Measurements from ENCODE around the gene HMGB1. TPM values are rescaled to one million over a fixed set of nuclear protein-coding genes. Genes with fewer than 3 reads are reported as not detected.
"Not testable (repeated sequence)": the region's sequence is repeated elsewhere in the genome, so short reads cannot be mapped to it uniquely, and the experiment has no call there.

HMGB1 gene
- total RNA-seq, 1 donor from 2014 or later, result 856 TPM

DNA sequence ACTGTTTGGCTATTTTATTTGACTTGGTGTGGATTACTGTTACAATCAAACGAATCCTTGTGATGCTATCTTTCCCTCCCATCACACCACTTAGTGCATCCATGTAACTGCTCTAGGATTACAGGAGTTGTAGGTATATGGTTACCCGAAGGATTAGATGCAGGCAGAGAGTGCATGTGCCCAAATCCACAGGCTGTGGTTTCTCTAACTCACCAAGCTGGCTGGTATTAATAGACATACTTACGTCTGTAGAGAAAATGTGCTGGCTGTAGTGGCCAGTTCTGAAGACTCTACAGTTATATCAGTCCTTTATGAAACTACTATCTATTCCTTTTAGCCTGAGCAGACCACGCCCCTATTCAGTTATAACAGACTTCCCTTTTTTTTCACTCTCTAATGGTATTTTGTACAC is 1.1 kb upstream of the HMGB1 start:
- TF ChIP-seq, protein P1, sequence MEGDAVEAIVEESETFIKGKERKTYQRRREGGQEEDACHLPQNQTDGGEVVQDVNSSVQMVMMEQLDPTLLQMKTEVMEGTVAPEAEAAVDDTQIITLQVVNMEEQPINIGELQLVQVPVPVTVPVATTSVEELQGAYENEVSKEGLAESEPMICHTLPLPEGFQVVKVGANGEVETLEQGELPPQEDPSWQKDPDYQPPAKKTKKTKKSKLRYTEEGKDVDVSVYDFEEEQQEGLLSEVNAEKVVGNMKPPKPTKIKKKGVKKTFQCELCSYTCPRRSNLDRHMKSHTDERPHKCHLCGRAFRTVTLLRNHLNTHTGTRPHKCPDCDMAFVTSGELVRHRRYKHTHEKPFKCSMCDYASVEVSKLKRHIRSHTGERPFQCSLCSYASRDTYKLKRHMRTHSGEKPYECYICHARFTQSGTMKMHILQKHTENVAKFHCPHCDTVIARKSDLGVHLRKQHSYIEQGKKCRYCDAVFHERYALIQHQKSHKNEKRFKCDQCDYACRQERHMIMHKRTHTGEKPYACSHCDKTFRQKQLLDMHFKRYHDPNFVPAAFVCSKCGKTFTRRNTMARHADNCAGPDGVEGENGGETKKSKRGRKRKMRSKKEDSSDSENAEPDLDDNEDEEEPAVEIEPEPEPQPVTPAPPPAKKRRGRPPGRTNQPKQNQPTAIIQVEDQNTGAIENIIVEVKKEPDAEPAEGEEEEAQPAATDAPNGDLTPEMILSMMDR (conservative IDR thresholded peaks at IDR 0.05; ENCODE audit: low read depth, low read length), result no peak
- H3K4me3 ChIP-seq (ENCODE audit: low read depth, low read length), result no peak overlapping the region
- no peak for DNase-seq (ENCODE audit: low read depth)

DNA sequence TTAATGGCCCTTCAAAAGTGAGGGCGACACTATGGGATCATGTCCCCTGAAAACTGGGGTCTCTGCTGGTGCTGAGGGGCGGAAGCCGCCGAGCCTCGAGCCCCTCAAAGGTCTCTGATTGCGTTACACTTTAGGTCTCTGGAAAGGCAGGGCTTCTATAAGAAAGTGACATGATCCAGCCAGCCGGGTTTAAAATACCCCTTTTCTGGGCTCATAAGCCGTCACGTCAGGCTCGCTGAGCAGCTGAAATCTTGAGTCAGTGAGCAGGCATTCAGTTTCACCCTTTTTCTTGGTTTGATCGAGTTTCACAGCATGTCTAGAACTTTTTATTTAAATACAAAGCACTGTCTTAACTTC is 600 bp upstream of the HMGB1 start:
- DNase-seq (ENCODE audit: low read depth), result no peak
- TF ChIP-seq, protein P1 (conservative IDR thresholded peaks at IDR 0.05; ENCODE audit: low read depth, low read length), result no peak
- H3K4me3 ChIP-seq (ENCODE audit: low read depth, low read length), result peak overlapping the region; percentile 61

DNA sequence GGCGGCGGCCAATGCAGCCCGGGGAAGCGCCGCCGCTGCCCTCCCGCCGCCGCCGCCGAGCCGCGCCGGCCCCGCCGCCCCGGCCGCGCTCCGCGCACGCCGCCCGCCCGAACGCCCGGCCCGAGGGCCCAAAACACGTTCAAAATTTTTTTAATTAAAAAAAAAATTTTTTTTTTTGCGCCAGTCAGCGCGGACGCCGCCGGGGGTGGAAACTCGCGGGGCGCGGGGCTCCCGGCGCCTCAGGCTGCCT is 468 bp downstream of the HMGB1 start:
- no peak for DNase-seq (ENCODE audit: low read depth)
- TF ChIP-seq, protein P1 (conservative IDR thresholded peaks at IDR 0.05; ENCODE audit: low read depth, low read length), result no peak

DNA sequence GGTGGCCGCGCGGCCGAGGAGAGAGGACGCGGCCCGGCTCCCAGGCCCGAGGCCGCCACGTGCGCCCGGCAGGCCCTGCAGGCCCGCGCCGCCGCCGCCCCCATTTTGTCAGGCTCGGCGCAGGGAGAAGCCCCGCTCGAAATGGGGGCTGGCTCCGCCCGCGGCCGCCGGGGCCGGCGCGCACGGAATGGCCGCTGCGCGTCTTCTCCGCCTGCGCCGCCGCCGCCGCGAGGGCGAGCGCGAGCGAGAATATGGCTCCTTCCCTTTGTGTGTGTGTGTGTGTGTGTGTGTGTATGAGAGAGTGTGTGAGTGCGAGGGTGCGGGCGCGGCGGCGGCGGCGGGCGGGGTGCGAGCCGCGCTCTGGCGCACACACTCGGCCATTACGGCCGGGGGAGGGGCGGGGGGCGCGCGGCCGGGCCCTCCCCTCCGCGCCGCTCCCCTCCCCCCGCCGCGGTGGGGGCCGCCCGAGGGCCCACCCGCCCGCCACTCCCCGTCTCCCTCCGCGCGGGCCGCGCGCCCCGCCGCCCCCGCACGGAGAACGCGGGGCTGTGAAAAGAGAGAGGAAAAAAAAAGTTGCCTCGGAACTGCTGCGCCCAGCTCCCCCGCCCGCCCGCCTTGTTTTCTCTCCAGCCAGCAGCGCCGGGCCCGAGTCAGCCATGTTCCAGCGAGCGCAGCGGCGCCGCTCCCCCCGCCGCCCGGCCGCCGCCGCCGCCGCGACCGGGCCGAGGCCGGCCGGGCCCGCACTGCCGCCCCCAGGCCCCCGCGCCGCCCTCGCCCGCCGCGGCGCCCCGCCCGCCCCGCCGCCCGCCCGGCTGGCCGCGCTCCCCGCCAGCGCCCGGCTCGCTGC is 1.0 kb downstream of the HMGB1 start:
- peak overlapping the region; percentile 70 for H3K4me3 ChIP-seq (ENCODE audit: low read depth, low read length)
- no peak for DNase-seq (ENCODE audit: low read depth)
- TF ChIP-seq, protein P1 (conservative IDR thresholded peaks at IDR 0.05; ENCODE audit: low read depth, low read length), result no peak

More for the DNA sequence above, 468 bp downstream of the HMGB1 start:
- H3K4me3 ChIP-seq (ENCODE audit: low read depth, low read length), result peak overlapping the region; percentile 61

DNA sequence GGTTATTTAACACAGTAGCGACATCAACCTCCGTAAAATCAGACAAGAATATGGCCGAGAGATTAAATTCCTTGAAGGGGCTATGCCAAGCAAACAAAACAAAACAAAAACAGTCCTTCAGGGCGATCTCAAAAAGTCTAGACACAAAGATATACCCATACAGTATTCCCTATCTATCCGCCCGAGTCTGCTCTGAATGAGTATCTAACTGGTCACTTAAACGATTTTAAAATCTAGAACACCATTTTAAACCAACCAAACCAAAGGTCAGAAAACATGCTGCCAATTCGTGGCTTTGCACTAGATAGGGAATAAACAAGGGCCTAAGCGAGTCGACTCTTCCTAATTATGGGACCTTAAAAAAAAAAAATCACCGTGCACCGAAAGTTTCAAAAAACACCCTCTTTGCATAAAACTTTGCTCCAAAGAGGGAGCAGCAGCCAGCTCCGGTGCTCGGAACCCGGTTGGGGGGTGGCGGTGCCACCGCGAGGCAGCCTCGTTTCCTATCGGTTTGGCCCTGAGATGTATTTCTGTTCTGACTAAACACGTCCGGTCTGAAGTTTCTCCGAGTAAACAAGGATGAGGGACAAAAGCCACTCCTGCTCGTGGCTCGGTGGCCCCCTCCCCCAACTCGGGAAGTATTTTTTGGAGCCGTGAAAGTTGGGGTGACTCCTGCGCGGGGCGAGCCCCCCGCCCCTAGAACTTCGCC is 1.8 kb downstream of the HMGB1 start:
- TF ChIP-seq, protein P1 (conservative IDR thresholded peaks at IDR 0.05; ENCODE audit: low read depth, low read length), result no peak
- DNase-seq (ENCODE audit: low read depth), result no peak
- H3K4me3 ChIP-seq (ENCODE audit: low read depth, low read length), result peak overlapping the region; percentile 70

DNA sequence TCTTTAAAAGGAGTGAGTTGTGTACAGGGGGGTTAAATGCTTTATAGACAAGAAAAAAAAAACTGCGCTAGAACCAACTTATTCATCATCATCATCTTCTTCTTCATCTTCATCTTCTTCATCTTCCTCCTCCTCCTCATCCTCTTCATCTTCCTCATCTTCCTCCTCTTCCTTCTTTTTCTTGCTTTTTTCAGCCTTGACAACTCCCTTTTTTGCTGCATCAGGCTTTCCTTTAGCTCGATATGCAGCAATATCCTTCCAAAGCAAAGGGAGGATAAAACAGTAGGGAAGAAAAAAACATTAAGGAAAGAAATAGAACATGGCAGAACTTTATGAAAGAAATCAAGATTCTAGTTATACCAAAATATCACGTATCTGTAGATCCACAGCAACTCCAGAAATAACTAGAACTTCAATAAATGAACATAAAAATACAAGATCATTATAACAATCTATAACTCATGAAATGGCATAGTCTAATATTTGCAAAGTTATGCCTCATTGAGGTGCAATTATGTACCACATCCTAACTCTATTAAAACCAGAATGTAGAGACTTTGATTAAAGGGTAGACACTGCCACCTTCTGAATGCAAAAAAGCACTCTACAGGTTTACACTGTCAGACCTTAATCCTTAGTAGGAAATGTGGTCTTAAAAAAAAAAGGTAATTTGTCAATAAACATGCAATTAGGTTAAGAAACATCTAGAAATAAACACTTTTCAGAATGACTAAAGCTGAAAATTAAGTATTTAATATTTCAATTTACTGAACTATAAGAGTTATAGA is 4.3 kb downstream of the HMGB1 start:
- not testable (repeated sequence) for H3K4me3 ChIP-seq (ENCODE audit: low read depth, low read length); DNase-seq (ENCODE audit: low read depth)
- TF ChIP-seq, protein P1 (conservative IDR thresholded peaks at IDR 0.05; ENCODE audit: low read depth, low read length), result peak; percentile 62

Data from epithelial cell of proximal tubule (primary cell).